ENCODE data around the gene ZNF511.

DNA sequence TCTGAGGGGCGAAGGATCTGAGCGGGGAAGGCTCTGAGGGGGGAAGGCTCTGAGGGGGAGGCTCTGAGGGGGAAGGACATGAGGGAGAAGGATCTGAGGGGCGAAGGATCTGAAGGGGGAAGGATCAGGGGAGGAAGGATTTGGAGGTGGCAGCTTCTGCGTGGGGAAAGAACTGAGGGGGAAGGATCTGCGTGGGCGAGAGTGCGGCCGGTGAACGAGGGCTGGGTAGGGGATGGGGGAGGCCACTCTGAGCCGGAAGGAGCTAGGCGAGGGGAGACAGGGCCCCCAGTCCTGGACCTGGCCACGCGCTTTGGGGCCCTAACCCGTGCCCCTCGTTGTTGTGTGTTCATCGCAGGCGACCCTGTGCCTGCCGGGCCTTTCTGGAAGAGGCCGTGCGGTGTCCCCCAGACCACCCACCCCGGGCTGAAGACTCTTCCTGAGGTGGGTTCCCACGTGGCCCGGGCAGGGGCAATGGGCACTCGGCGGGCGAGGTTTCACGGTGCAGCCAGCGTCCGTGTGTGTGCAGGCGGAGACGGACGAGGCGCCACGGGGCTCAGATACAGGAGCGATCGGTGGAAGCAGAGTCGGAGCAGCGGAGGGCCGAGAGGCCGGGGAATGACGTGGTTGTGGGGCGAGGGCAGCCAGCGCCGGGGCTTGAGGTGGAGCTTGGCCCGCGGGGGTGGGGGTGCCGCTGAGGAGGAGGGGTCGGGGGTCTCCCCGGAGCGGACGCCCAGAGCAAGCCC is 26.0 kb downstream of the ZNF511 start:
- no peak for TF ChIP-seq GATA3 (IDR thresholded peaks at IDR 0.05; ENCODE audit: low read depth, low read length)
- TF ChIP-seq GATA2 (IDR thresholded peaks at IDR 0.05; ENCODE audit: low read depth, low read length) = no peak

Measured in SH-SY5Y (cell line).